Measurements from ENCODE around the gene PHLPP1. TPM values are rescaled to one million over a fixed set of nuclear protein-coding genes. Genes with fewer than 3 reads are reported as not detected.

Gene PHLPP1
- total and polyA plus RNA-seq, 12 donors, result 13.8 to 61.6 (median 37.8) TPM

DNA sequence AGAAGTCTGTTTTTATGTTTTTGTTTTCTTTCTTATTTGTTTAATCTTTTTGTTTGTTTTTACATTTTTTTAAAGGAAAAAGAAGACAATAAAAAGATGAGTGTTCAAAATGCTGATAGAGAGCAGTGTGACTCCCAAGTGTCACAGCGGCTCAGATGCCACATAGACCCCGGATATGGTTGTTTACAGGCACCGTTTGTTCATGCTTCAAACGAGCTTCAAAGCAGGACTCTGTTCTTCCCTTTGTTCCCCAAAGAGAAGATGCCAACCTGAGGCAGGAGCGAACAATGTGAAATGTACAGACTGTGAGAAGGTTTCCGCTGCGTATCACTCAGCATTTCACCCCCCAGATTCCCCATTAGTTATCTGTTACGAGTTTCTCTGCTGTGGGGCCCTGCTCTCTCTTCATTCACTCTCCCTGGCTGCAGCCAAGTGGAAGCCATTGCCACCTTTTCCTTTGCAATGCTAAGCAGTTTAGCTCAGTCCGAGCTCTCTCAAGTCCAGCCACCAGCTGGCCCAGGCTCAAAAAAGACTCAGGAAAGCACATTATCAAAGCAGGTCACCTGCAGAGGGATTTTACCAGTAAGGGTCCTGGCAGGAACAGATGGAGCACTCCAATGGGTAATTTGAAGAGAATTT, 36.4 kb upstream of the PHLPP1 start:
- intact Hi-C loops (cut with DNase I), result no loop called here
- H3K27me3 ChIP-seq, result no peaks in the 10 kb centered on the region
- H3K36me3 ChIP-seq (replicated peaks in 1 of 2), result no peaks in the 10 kb centered on the region
- no peak for DNase-seq
- WGBS, 4 donors, result 86 to 90% (median 87%) methylated on average over 9 of the region's 9 CpGs
- no peaks in the 10 kb centered on the region for H3K9me3 ChIP-seq (replicated peaks in 1 of 3)
- TF ChIP-seq, protein P1, sequence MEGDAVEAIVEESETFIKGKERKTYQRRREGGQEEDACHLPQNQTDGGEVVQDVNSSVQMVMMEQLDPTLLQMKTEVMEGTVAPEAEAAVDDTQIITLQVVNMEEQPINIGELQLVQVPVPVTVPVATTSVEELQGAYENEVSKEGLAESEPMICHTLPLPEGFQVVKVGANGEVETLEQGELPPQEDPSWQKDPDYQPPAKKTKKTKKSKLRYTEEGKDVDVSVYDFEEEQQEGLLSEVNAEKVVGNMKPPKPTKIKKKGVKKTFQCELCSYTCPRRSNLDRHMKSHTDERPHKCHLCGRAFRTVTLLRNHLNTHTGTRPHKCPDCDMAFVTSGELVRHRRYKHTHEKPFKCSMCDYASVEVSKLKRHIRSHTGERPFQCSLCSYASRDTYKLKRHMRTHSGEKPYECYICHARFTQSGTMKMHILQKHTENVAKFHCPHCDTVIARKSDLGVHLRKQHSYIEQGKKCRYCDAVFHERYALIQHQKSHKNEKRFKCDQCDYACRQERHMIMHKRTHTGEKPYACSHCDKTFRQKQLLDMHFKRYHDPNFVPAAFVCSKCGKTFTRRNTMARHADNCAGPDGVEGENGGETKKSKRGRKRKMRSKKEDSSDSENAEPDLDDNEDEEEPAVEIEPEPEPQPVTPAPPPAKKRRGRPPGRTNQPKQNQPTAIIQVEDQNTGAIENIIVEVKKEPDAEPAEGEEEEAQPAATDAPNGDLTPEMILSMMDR (IDR thresholded peaks at IDR 0.05), result no peak
- TF ChIP-seq POLR2A (IDR thresholded peaks at IDR 0.05), result no peak
- H3K4me1 ChIP-seq (replicated peaks in 1 of 2), result no peaks in the 10 kb centered on the region
- no peak overlapping the region for H3K27ac ChIP-seq
- no peak overlapping the region for H3K4me3 ChIP-seq

DNA sequence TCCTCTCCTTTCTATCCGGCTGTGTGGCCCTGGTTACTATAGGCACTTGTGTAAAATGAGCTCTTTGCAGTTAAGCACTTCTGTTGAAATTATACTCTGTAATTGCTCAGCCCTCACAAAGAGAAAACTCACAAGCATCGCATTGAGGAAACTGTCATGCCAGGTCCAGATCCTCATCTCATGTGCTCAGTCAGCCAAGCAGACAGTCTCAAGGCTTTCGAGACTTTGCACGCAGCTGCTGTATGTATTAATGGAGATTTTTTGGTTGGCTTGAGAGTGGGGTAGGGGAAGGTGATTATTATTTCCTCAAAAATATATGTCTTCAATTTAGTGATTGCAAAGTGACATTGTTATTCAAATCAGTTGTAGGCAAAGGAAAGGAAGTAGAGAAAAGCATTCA, 33.0 kb upstream of the PHLPP1 start:
- DNase-seq, result no peak
- no peaks in the 10 kb centered on the region for H3K9me3 ChIP-seq (replicated peaks in 1 of 3)
- 76 to 86% (median 82%) methylated on average over 4 of the region's 4 CpGs for WGBS, 4 donors
- H3K27me3 ChIP-seq, result no peaks in the 10 kb centered on the region
- H3K27ac ChIP-seq, result no peak overlapping the region
- intact Hi-C loops (cut with DNase I), result no loop called here
- H3K36me3 ChIP-seq (replicated peaks in 1 of 2), result no peaks in the 10 kb centered on the region
- no peak overlapping the region for H3K4me3 ChIP-seq
- no peak for TF ChIP-seq POLR2A (IDR thresholded peaks at IDR 0.05)
- TF ChIP-seq, protein P1 (IDR thresholded peaks at IDR 0.05), result no peak
- H3K4me1 ChIP-seq (replicated peaks in 1 of 2), result no peaks in the 10 kb centered on the region

DNA sequence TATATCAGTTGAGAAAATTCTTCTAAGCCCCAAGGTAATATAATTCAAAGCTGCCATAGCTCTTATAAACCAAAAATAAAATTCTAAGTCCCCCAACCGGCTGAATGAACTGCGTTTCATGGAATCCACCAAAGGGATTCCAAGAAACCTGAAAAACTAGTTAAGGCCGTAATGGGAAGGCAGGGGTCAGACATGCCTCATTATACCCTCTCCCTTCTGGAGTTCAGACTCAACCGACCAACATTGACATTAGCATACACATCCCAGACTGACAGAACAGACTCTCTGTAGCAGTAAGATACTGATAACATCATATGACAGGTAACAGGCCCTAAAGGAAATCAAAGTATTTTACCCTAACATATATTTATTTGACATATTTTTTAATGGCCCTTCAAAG, 31.4 kb upstream of the PHLPP1 start:
- Histone ChIP-seq H3K27me3 (no peaks in the 10 kb centered on the region), H3K9me3 (replicated peaks in 1 of 3) (no peaks in the 10 kb centered on the region), H3K4me3 (no peak overlapping the region), H3K27ac (no peak overlapping the region), H3K4me1 (replicated peaks in 1 of 2) (no peaks in the 10 kb centered on the region), H3K36me3 (replicated peaks in 1 of 2) (no peaks in the 10 kb centered on the region)
- DNase-seq, result no peak
- intact Hi-C loops (cut with DNase I), result no loop called here
- no peak for TF ChIP-seq POLR2A (IDR thresholded peaks at IDR 0.05)
- TF ChIP-seq, protein P1 (IDR thresholded peaks at IDR 0.05), result no peak
- 78 to 91% (median 89%) methylated on average over 4 of the region's 4 CpGs for WGBS, 4 donors

DNA sequence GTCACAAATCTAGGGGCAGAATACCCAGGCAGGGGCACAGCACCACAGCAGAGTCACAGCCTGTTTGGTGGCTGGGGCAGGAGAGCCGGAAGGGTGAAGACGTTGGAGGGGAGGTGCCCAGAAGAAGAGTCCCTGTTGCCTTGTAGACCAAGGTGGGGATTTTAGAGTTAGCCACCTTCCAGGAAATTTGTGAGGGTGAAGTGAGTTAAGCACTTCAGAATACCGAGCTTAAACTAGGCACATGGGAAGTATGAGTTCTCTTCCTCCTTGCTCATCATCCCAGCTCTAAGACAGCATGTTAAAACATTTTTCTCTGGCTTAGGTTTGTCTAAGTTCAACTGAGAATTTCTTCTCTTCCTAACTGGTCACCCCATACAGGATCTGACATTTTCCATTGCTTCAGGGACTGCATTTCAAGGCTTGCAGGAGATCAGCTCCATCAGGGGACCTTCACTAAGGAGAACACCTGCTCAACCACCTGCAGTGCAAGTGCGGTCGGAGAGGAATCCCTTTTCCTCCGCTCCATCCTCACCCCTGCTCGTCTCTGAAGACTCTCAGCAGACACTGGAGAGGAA, 26.5 kb upstream of the PHLPP1 start:
- intact Hi-C loops (cut with DNase I), result no loop called here
- no peaks in the 10 kb centered on the region for H3K36me3 ChIP-seq (replicated peaks in 1 of 2)
- TF ChIP-seq, protein P1 (IDR thresholded peaks at IDR 0.05), result no peak
- no peak for TF ChIP-seq POLR2A (IDR thresholded peaks at IDR 0.05)
- H3K27ac ChIP-seq, result no peak overlapping the region
- WGBS, 4 donors, result 90 to 95% (median 93%) methylated on average over 7 of the region's 7 CpGs
- peaks cover 0 to 5% of the 10 kb centered on the region in 2 donors for H3K4me1 ChIP-seq (replicated peaks in 1 of 2)
- no peak for DNase-seq
- no peaks in the 10 kb centered on the region for H3K27me3 ChIP-seq
- H3K9me3 ChIP-seq (replicated peaks in 1 of 3), result peaks cover 0 to 7% (median 0%) of the 10 kb centered on the region in 3 donors
- no peak overlapping the region for H3K4me3 ChIP-seq
